ENCODE results near the gene FAM3C.
"Not testable (repeated sequence)": the region's sequence is repeated elsewhere in the genome, so short reads cannot be mapped to it uniquely, and the experiment has no call there.

FAM3C gene

GRCh38 chr7:121330053-121330833 is 65.9 kb downstream of the FAM3C start:
- peak; percentile 47 for DNase-seq (ENCODE audit: low spot score)

GRCh38 chr7:121329191-121330052 is 66.7 kb downstream of the FAM3C start:
- DNase-seq (ENCODE audit: low spot score), result peak; percentile 83

GRCh38 chr7:121328508-121329190 is 67.5 kb downstream of the FAM3C start, which contains the start of gene WNT16:
Gene WNT16 (plus strand): TSS chr7:121329000. CDS start chr7:121329293, 293 bp downstream.
- DNase-seq (ENCODE audit: low spot score), result no peak

GRCh38 chr7:121327671-121328070 is 68.4 kb downstream of the FAM3C start:
- DNase-seq (ENCODE audit: low spot score), result no peak

GRCh38 chr7:121323515-121324302 is 72.4 kb downstream of the FAM3C start:
- peak; percentile 24 for DNase-seq (ENCODE audit: low spot score)

GRCh38 chr7:121322460-121322859 is 73.6 kb downstream of the FAM3C start:
- DNase-seq (ENCODE audit: low spot score), result no peak

GRCh38 chr7:121315170-121315569 is 80.9 kb downstream of the FAM3C start:
- not testable (repeated sequence) for DNase-seq (ENCODE audit: low spot score)

- peak; percentile 64 for DNase-seq (ENCODE audit: low spot score)
These were observed 82.1 kb downstream of the FAM3C start for GRCh38 chr7:121313793-121314676.

- DNase-seq (ENCODE audit: low spot score), result peak; percentile 27
These were observed 82.8 kb downstream of the FAM3C start for GRCh38 chr7:121313220-121313792.

- DNase-seq (ENCODE audit: low spot score), result no peak
These were observed 89.0 kb downstream of the FAM3C start for GRCh38 chr7:121307021-121307574.

- DNase-seq (ENCODE audit: low spot score), result no peak
These were observed 89.5 kb downstream of the FAM3C start for GRCh38 chr7:121306565-121306964.

GRCh38 chr7:121305109-121305508 is 91.0 kb downstream of the FAM3C start:
- no peak for DNase-seq (ENCODE audit: low spot score)

GRCh38 chr7:121304102-121304658 is 91.9 kb downstream of the FAM3C start:
- no peak for DNase-seq (ENCODE audit: low spot score)

- no peak for DNase-seq (ENCODE audit: low spot score)
These were observed 92.5 kb downstream of the FAM3C start for GRCh38 chr7:121303422-121304101.

GRCh38 chr7:121302214-121302745 is 93.8 kb downstream of the FAM3C start:
- no peak for DNase-seq (ENCODE audit: low spot score)

GRCh38 chr7:121301446-121302213 is 94.5 kb downstream of the FAM3C start:
- DNase-seq (ENCODE audit: low spot score), result no peak

GRCh38 chr7:121300685-121301420 is 95.3 kb downstream of the FAM3C start:
- no peak for DNase-seq (ENCODE audit: low spot score)
